Measurements from ENCODE around the gene RPTOR.

The RPTOR gene

DNA sequence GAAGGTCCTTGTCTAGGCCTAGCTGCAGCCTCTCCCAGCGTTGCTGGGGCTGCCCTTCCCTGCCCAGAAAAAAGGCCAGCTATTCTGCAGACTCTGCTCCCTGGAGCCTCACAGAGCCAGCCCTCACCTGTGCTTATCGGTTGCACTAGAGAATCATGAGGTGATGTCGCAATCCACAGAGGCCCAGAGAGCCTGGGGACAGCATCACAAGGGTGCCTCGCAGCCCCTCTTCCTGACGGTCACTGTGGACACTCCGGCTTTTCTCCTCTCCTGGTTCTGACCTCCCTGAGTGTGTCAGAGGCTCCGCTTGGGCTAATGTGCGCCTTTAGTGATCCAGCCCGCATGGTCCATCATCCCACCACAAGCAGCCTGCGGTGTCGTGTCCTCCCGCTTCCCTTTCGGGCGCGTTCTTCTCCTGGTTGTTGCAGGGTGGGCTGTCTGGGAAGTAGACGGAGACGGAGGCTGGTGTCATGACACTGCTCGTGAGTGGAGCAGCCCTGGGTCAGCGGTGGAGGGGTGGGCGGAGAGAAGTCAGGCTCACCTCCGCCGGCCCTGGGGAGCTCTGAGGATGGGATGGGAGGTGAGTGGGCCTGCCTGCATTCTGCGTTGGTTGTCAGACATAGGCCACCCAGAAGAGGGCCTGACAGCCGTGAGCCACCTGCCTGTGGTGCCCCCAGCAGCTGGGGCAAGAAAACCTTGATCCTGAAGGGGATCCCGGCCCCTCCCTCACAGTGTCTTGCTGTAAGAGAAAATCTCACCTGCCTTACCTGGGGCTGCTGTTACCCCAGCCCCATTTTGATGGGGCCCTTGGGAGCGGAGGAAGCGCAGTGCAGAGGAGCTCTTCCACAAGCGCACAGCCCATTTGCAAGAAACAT, 281.1 kb downstream of the RPTOR start:
- no peak for DNase-seq

GRCh38 chr17:80826346-80826954, 281.8 kb downstream of the RPTOR start:
- DNase-seq, result no peak

DNA sequence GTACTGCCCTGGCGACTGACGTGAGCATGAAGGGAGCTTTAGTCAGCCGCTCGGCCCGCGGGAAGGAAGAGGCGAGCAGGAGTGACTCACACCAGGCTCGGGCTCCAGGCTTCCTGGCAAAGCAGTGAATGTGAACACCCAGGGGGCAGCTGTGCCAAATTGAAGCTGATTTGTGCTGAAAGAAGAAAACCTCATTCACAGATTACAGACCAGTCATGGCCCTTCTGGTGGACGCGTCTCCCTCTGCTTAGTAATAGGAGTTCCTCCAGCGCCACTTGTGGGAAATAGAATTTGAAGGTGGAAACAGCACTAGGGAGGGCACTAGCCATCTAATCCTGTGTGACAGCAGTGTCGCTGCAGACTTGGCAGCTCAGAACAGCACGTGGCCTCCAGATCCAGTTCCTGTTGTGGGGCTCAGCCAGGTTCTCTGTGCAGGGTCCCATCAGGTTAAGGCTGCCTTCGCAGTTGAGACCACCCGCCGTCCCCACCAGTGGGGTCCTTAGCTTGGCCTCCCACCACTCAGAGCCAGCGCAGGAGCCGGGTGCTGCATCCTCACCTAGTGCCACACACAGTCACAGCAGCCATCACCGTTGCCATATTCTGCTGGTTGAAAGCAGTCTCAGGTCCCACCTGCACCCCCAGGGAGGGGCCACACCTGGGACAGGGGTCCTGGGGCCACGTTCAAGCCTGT, 282.5 kb downstream of the RPTOR start:
- peak; percentile 49 for DNase-seq

DNA sequence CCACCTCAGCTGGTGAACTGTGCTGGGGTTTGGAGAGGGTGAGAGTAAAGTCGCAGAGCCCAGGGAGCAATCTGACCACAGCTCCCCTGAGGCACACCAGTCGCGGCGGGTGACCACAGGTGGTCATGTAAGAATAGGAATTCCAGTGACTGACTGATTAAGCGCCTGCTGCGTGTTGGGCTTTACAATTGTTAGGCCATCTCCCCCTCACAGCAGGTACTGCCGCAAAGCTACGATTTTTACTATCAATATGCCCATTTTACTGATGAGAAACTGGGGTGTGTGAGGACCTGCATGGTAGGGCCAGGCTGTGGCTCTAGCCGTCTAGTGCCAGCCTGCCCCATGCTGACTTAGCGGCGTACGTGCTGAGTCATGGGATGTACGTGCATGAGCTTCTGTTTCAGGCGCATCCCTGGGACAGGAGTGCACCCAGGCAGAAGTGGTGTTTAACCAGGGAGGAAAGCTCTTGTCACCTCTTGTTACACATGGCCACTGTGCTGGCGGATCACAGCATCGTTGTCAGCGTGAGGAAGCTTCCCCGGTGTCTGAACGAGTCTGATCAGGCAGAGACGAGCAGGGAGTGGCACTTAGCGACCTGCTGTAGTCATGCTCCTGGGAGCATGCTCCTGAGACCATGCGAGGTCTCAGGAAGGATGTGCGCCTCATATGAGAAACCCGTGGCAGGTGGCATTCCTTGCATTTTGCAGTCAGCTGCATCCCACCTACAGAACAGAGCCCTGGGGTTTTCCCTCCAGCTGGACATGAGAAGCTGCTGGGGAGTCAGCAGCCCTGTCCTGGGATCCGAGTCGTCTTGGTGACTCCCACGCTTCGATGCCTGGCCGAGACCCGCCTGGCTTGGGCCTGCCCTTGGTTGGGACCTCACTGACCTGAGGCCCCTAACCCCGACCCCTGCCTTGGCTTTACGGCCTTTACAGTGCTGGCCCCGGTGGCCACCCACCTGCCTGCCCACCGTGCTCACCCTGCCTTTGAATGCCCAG, 283.3 kb downstream of the RPTOR start:
- DNase-seq, result no peak

- DNase-seq, result no peak
Observed at GRCh38 chr17:80829166-80829813, 284.7 kb downstream of the RPTOR start.

DNA sequence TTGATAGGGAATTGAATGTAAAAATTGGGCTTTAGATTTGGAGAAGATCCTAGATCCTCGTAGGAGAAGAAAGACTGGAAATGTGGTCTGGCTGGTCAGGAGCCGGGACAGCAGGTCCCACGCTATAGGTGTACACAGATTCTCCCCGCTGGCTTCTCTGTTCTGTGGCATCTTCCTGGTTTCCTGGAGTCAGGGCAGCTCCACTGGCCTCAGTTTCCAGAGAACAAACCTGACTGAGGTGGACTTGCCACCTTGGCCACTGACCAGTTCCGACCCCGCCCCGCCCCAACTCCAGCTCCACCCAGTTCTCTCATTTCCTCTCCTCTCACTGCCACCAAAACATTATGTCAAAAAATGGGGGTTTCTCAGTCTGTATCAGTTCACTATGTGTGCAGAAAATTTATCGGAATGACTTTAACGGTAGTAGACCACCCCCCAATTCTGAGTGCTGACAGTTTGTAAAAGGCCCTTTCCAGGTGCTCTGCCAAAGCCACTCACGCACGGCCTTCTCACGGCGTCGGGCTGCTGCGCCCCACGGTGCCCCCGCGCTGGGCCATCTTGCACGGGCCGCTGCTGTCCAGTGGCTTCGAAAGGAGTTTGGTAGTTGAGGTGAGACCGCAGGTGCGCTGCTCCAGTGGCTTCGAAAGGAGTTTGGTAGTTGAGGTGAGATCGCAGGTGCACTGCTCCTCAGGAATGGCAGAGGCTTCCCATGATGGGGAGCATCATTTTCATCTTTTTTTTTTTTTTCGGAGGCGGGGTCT, 285.6 kb downstream of the RPTOR start:
- no peak for DNase-seq

GRCh38 chr17:80831491-80831890, 286.9 kb downstream of the RPTOR start:
- no peak for DNase-seq

- no peak for DNase-seq
Observed at GRCh38 chr17:80832266-80832676, 287.6 kb downstream of the RPTOR start.

GRCh38 chr17:80832888-80833583, 288.4 kb downstream of the RPTOR start:
- peak; percentile 80 for DNase-seq

- no peak for DNase-seq
Observed at GRCh38 chr17:80833952-80834892, 289.6 kb downstream of the RPTOR start.

DNA sequence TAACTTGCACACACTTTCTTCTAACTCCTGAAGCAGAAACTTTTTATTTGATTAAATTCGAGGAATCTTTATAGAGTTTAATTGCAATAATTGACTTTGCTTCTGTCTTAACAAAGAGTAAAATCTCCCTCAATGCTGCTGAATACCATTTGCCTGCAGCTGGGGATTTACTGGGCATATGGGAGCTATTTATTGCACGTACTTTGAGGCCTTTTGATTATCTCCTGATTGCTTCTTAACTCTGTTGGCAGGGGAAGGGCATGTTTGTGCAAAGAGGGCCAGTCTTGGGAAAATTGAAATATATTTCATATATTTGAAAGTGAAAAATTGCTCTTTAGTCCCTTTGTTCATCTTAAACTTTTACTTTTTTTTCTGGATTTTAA, 290.2 kb downstream of the RPTOR start:
- no peak for DNase-seq

DNA sequence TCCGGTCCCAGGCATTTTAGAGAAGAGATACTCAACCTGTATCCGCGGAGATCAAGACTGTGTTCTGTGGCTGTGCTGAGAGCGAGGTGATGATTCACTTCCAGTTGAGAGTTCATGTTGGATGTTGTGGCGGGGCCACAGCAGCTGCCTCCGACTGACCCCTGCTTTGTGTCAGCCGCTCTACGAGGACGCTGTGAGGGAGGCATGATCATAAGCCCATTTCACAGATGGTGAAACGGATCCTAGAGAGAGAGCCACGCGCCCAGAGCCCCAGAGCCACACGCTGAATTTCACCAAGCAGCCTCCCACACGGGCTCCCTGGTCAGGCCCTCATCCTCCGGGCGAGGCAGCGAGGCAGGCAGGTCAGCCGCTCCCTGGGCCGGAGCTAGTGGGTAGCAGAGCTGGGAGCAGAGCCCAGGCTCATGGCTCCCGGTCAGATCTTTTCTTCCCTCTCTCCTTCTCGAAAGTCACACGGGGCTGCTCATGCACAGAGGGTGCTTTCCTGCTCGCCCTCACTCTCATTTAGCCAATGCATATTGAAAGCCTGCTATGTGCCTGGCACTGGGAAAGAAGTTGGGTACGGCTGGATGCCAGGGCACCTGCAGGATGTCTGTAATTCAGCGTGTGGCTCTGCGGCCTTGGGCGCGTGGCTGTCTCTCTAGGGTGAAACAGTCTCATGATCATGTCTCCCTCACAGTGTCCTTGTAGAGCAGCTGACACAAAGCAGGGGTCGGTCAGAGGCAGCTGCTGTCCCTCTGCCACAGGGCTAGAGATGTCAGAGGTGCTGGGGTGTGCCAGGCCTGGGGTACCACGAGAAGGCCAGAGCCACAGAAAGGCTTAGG, 291.4 kb downstream of the RPTOR start:
- DNase-seq, result no peak

DNA sequence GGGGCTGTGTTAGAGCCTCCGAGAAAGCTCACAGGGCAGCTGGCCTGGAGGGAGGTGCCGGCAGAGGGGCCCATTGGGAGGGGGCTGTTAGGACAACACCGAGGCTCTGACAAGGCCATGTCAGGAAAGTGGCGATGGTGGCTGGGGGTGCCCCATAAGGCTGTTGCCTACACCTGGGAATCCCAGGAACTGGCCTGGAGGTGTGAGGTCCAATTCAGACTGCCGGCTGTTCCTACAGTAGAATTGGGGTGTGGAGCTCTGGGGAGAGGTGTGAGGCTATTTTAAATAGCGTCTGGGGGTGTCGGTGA, 292.0 kb downstream of the RPTOR start:
- no peak for DNase-seq

DNA sequence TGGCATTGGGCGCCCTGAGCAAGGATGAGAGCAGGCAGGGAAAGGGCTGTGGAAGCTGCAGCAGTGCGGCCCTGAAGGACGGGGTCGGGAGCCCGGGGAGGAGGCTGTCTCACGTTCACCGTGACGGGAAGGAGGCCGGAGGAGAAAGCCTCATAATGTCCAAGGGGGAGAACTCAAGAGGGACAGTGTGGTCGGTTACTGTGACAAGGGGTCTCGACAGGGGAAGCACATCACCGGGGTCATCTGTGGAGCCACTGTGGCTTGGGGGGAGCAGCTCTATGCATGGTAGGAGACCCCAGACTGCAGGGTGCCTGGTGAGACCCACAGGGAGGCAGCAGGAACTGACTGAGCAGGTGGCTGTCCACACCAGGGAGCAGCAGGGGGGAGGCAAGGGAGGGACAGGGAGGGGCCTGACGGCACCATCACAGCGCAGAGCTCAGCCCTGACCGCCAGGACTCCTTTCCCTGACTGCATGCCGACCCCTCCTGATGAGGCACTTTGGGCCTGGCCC, 292.4 kb downstream of the RPTOR start:
- DNase-seq, result no peak

DNA sequence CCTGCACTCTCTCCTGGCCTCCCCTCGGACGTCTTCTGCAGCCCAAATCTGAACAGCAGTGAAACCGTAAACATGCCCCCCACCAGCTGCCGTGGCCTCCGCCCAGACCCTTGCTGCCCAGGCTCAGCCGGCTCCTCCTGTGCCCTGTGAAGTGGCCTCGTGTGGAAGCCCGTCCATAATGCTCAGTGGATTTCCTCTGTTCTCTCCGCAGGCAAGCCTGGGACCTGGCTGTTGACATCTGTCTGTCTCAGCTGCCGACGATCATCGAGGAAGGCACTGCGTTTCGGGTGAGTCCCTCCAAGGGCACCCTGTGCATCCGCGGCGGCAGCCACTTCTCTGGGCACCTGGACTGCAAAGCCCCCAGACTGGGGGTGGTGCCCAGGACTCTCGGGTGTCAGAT, 293.1 kb downstream of the RPTOR start:
- DNase-seq, result no peak

- DNase-seq, result no peak
Observed at GRCh38 chr17:80838311-80839025, 293.8 kb downstream of the RPTOR start.

DNA sequence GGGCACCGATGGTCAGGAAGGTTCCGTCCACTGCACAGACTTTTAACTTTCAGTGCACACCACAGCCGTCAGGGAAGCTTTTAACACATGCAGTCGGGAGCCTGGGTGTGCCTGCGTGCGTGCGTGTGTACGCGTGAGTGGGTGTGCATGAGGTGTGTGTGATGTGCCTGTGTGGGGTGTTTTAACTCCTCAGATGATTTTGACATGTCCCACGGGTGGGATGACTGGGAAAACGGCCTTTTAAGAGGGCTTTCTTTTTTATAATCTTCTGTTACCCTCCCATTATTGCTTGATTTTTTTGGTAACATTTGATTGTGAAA, 294.3 kb downstream of the RPTOR start:
- DNase-seq, result no peak

DNA sequence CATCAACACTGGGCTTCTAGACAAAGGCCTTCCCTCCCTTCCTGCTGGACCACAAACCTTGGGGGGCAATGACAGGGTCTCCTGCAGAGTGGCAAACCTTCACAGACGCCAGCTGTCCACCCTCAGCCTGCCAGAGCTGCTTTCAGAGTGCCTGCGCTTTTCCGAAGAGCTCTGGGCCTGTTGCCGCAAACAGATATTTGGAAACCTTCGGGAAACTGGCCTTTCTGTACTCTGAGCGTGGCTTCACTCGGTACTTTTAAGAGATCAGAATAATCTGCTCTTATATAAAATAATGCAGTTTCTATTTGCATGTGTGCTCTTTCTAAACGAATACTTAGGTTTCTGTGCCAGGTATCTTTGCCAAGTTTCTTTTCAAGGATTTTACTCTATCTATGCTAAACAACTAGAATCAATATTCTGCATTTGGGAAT, 294.9 kb downstream of the RPTOR start:
- DNase-seq, result no peak
